T-helper 22 cell (primary cell): ENCODE results near the gene ETHE1.

Source experiments
- DNase-seq: peaks from one replicate; pipeline ENCODE4 v3.0.0-alpha.2; 2020; ENCODE audit warnings: low read depth

ETHE1 gene

GRCh38 chr19:43526884-43527859 is at the start of gene ETHE1:
TSS of gene ETHE1 (minus strand) at chr19:43527201. CDS start at chr19:43527177, 24 bp downstream.
- DNase-seq: peak; percentile 61

GRCh38 chr19:43575955-43576878 is 49.2 kb upstream of the ETHE1 start:
- DNase-seq: no peak

- DNase-seq: peak; percentile 98
Measured at GRCh38 chr19:43575156-43575950, 48.4 kb upstream of the ETHE1 start, which contains the start of the genes PINLYP and XRCC1. TSS of gene PINLYP (plus strand) at chr19:43575801. CDS start at chr19:43577192, 1,391 bp downstream. TSS of gene XRCC1 (minus strand) at chr19:43575527. CDS start at chr19:43575458, 69 bp downstream.

- DNase-seq: no peak
Measured at GRCh38 chr19:43574424-43575155, 47.6 kb upstream of the ETHE1 start.

GRCh38 chr19:43572171-43572588 is 45.2 kb upstream of the ETHE1 start:
- no peak for DNase-seq

GRCh38 chr19:43570174-43570791 is 43.3 kb upstream of the ETHE1 start:
- DNase-seq: no peak

- no peak for DNase-seq
Measured at GRCh38 chr19:43569657-43570056, 42.7 kb upstream of the ETHE1 start.

GRCh38 chr19:43564800-43565199 is 37.8 kb upstream of the ETHE1 start:
- no peak for DNase-seq

GRCh38 chr19:43563816-43564457 is 36.9 kb upstream of the ETHE1 start:
- DNase-seq: no peak

- peak; percentile 73 for DNase-seq
Measured at GRCh38 chr19:43562698-43563241, 35.8 kb upstream of the ETHE1 start.

GRCh38 chr19:43562226-43562697 is 35.3 kb upstream of the ETHE1 start:
- no peak for DNase-seq

GRCh38 chr19:43561139-43561970 is 34.4 kb upstream of the ETHE1 start:
- DNase-seq: no peak

- no peak for DNase-seq
Measured at GRCh38 chr19:43560687-43561086, 33.7 kb upstream of the ETHE1 start.

GRCh38 chr19:43555185-43555770 is 28.3 kb upstream of the ETHE1 start:
- peak; percentile 60 for DNase-seq

GRCh38 chr19:43554317-43554895 is 27.4 kb upstream of the ETHE1 start:
- DNase-seq: no peak

- no peak for DNase-seq
Measured at GRCh38 chr19:43553656-43554055, 26.7 kb upstream of the ETHE1 start.

GRCh38 chr19:43552616-43553015 is 25.6 kb upstream of the ETHE1 start:
- no peak for DNase-seq

- DNase-seq: no peak
Measured at GRCh38 chr19:43552198-43552450, 25.1 kb upstream of the ETHE1 start.
